Dedifferentiated amniotic fluid mesenchymal stem cell (primary cell): ENCODE measurements around the gene VKORC1L1.
"Not testable (repeated sequence)": the region's sequence is repeated elsewhere in the genome, so short reads cannot be mapped to it uniquely, and the experiment has no call there.

ENCODE experiments used
- DNase-seq: peaks from one replicate; pipeline ENCODE4 v3.0.0-alpha.2; 2016; ENCODE audit errors: extremely low spot score

The VKORC1L1 gene

DNA sequence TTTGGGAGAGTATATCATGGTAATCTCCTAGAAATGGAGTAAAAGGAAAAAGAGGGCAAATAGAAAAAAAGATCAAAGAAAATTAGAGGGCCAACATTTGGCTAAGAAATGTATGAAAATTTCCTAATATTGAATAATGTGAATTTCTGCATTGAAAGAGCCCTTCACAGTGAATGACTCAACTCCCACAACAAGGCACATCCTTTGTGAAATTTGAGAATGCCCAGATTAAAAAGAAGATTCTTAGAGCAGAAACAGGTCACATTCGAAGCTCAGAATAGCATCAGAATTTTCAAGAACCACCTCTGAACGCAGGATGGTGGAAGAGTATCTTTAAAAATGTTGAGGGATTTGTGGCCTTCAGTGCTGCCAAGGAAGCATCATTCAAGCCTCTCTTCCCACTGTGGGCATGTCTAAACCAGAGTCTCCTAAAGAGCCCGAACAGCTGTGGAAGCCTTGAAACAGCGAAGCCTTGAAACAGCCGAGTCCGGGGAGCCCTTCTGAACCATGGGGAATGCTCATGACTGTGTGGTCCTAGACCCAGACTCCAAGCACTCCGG is 65.5 kb downstream of the VKORC1L1 start:
- DNase-seq: no peak

DNA sequence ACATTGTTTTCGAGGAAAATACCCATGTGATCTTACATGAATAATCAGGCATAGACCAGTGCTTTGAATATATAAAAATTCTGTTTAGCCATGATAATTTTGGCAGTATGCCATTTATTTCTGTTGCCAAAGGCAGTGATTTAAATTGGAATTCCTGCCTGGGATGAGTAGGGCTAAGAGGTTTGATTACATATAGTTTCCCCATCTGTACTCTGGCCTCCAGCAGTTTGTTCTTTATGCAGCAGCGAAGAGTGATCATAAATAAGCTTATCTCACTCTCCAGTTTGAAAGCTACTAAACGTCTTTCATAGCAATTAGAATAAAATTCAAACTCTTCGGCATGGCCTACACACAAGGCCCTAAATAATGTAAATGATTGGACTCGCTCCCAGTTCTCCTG is 72.9 kb downstream of the VKORC1L1 start:
- DNase-seq: not testable (repeated sequence)

DNA sequence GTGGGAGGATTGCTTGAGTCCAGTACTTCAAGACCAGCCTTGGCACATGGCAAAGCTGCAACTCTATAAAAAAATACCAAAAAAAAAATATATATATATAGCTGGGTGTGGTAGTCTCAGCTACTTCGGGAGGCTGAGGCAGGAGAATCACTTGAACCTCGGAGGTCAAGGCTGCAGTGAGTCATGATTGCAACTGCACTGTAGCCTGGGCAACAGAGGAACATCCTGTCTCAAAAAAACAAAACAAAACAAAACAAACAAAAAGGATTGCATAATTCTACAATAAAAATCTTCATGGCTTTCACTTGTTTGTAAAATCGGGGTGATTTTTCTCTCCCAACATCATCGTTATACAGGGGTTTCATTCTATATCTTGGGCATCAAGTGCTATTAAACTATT is 74.0 kb downstream of the VKORC1L1 start:
- DNase-seq: no peak

DNA sequence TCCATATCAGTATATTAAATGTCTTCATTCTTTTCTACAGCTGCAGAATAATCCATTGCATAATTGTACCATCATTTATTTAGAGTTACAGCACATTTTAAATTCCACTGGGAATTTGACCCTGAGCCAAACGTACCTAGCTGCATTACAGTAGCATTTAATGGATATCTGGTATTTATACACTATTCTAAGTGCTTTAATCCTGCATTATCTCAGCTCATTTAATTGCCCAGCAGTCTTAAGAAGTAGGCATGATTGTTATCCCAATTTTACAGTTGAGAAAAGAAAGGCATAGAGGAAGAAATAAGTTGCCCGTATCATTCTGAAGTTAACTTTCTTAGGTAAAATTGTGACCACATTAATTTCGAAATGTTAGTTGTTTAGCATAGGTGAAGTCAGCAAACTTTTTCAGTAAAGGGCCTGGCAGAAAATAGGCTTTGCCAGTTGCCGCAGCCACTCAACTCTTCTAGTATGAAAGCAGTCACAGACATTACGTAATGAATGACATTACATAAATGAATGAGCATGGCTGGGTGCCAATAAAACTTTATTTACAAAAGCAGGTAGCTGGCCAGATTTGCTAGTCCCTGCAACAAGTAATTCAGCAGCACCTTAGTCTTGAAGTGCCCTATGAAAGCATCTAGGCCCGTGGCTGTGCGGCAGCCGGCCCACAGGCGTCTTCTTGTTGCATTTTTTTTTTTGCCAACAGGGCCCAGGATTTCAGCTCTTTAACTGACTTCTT is 79.1 kb downstream of the VKORC1L1 start:
- DNase-seq: no peak

DNA sequence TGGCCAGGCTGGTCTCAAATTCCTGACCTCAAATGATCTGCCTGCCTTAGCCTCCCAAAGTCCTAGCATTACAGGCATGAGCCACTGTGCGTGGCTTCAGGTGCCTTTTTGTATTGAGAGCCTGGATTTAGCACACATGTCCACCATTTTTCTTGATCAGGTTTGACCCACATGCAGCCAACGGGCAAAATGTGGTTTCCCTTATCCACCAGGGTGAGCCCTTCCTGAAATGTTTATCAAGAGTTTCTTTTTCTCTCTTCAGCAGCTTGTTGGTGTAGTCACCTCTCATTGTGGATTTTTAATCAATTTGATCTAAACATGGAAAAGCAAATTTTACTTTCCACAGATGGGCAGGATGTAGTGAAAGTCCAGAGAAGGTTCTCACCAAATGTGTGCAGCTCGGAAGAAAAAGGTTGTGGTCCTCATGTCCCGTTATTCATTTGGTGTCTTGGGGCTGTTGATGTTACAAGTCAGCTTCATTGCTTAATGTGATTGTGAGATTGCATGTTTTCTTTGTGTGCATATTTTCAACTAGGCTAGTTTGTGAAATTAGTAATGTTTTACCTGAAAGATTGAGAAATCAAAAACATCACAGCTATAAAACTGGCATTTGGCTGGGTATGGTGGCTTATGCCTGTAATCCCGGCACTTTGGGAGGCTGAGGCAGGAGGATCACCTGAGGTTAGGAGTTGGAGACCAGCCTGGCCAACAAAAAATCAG is 80.3 kb downstream of the VKORC1L1 start:
- no peak for DNase-seq

DNA sequence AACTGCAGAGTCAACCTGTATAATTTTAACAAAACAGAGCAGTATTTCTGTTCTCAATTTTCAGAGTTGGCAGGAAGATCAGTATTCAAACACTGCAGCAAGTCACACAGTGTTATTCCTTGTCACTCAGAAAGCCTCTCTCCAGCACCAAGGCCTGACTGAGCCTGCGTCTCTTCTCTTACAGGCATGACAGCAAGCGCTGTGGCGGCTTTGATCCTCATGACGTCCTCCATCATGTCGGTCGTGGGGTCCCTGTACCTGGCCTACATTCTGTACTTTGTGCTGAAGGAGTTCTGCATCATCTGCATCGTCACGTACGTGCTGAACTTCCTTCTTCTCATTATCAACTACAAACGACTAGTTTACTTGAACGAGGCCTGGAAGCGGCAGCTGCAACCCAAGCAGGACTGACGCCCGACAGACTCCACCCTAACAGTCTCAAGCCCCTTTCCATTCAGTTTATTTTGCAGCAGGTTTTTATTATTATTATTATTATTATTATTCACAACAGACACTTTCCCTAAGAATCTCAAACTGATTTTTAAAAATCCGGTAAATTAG is 81.1 kb downstream of the VKORC1L1 start:
- no peak for DNase-seq

DNA sequence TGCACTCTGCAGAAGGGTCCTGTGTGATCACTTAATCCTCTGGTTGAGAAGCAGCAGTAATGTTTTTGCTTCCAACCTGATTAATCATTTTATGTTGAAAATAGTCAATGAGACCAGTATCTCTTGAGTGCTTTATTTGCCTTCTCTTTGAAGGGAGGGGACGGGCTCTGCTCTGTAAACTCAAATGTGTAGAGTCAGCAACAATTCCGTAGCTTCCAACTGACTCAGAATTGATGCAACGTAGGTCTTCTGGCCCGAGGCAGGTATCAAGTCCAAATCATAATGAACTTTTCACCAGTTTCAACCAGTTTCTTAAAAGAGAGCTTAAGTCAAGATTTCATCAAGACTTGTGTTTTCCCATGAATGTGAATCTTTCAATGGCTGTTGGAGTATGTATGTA is 82.8 kb downstream of the VKORC1L1 start:
- DNase-seq: no peak

DNA sequence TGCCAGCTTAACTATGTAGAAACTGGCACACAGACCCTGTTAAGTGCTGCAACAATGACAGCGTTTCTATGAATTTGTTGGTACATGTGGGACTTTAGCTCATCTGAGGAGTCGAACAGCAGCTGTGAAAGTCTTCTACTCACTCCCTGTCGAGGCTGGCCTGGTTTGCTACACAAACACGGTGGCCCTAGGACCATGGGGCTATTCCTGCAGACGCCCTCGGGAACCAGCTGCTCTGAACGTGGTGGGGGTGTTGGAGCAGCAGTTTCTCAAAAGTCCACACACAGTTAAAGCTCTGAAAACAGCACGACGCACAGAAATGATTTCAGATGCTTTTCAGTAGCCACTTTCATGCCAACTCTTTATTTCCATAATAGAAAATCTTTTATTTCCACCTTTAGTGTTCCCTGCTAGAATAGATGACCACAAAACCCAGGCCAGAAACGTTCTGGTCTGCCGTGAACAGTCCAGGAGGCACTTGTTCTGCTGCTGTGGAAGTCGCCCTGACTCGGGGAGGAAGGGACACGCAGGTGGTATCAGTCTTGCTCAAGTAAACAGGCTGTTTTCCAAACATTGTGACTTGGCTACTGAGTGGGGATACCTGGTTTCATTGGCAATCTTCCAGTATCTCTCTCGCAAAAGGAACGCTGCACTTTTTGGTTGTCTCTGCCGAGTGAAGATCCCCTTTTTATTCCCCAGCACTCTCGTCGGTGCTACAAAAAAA is 87.6 kb downstream of the VKORC1L1 start:
- no peak for DNase-seq

DNA sequence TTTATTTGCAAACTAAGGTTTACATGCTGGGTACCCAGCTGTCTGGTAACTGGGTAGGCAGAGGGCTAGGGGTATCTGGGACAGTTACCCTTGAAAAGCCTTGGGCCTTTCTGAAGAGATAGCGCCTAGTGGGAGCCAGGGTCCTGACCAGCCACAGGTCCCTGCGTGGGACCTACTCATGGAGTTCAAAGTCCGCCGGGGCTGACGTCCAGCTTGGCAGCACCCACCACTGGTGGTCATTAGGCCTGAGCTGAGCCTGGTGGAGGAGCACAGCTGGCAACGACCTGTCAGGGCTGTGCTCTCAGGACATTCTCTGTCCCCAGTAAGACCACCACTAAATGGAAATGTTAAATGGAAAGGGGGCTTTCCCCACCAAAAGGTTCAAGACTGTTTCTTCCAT is 89.2 kb downstream of the VKORC1L1 start:
- no peak for DNase-seq

DNA sequence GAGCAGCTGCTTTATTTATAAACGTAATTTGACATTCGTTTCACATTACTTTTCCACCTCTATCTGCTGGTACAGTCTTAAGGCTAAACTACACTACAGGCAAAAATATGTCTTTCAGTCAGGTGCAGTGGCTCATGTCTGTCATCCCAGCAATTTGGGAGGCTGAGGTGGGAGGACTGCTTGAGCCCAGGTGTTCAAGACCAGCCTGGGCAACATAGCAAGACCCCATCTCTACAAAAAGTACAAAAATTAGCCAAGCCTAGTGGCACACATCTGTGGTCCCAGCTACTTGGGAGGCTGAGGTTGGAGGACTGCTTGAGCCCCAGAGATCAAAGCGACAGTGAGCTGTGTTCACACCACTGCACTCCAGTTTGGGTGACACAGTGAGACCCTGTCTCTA is 91.8 kb downstream of the VKORC1L1 start:
- not testable (repeated sequence) for DNase-seq

DNA sequence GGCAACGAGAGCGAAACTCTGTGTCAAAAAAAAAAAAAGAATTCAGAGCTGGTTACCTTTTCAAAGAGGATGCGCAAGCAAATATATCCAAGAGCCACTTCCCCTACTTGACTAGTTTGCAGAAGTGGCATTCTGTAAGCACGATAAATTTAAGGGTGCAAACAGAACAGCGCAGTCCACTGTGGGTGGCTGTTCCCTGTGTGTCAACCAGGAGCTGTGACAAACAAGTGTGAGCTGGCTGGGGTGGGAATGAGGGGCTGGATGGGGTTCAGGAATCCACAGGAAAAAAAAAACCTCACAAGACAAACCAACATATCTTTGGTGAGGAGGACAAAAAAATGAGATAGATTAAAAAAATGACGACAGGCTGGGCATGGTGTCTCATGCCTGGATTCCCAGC is 93.3 kb downstream of the VKORC1L1 start:
- no peak for DNase-seq

DNA sequence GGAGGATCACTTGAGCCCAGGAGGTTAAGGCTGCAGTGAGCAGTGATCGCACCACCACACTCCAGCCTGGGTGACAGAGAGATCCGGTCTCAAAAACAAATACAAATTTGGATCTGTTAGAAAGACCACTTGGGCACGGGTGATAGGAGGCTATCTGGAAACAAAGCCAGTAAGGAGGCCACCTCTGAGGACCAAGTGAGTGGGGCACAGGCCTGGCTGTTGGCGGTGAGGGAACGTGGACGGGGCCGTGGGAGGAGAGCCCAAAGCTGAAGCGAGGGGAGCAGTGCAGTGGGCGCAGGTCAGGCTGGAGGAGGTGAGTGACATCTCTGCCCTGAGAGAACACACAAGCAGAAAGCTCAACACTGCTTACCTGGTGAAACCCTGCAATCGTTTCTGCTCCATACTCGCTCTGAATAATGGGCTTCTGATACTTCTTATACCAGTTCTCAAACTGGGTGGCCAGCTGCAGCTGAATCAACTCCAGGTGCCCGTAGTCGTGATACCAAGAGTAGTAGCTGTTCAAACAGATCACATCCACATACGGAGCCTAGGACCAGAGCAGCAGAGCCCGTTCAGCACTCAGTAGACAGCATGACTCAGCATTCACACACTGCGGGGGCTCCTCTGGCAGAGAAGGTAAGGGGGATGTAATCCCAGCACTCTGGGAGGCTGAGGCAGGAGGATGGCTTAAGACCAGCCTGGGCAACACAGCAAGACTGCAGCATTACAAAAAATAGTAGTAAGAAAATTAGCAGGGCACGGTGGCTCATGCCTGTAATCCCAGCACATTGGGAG is 94.7 kb downstream of the VKORC1L1 start:
- DNase-seq: no peak

DNA sequence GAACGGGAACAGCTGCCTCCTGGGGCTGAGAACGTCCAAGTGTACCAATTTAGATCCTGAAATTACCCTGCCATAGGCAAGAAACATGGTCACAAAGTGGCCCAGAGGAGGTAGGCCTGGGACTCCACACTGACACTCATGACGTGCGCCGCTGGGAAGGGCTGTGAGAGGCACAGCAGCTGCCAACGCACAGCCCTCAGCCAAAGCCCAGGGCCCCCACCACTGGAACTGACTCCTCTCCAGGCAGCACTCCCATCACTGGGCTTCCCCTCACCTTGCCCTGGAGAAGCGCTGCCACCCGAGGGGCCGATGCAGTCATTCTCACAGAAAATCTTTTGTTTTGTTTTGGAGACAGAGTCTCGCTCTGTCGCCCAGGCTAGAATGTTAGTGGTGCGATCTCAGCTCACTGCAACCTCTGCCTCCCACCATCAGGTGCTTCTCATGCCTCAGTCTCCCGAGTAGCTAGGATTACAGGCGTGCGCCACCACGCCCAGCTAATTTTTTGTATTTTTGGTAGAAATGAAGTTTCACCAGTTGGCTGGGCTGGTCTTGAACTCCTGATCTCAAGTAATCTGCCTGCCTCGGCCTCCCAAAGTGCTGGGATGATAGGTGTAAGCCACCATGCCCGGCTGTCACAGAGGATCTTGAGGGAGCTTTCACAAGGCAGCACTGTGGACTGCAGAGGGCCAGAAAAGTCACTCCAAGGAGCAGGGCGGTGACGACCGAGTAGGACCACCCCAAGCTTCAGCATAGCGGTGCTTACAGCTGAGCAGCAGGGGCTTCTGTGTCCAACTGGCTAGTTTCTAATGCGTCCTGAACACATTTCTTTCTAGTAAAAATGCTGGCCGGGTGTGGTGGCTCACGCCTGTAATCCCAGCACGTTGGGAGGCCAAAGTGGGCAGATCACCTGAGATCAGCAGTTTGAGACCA is 95.6 kb downstream of the VKORC1L1 start:
- no peak for DNase-seq

DNA sequence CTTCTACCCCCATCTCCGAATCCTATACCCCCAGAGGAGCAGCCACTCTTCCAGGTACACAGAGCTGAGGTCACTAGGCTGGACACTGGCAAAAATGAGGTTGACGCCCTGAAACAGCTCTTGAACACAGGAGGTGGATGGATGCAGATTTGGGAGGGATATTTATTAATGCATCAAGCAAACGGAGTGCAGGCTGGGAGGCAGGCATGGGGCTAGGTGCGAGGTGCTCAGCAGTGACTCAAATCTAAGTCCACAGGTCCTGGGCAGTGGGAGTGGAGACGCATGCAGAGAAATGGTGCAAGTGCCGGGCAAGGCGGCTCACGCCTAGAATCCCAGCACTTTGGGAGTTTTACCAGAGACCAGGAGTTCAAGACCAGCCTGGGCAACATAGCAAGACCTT is 98.1 kb downstream of the VKORC1L1 start:
- no peak for DNase-seq

DNA sequence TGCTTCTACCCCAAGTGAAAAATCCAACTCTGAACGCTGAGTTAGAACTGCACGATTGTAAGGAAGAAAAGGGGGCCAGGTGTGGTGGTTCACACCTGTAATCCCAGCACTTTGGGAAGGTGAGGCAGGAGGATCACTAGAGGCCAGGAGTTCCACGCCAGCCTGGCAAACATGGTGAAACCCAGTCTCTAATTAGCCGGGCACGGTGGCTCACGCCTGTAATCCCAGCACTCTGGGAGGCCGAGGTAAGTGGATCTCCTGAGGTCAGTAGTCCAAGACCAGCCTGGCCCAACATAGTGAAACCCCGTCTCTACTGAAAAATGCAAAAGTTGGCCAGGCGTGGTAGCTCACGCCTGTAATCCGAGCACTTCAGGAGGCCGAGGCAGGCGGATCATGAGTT is 100.1 kb downstream of the VKORC1L1 start:
- no peak for DNase-seq

DNA sequence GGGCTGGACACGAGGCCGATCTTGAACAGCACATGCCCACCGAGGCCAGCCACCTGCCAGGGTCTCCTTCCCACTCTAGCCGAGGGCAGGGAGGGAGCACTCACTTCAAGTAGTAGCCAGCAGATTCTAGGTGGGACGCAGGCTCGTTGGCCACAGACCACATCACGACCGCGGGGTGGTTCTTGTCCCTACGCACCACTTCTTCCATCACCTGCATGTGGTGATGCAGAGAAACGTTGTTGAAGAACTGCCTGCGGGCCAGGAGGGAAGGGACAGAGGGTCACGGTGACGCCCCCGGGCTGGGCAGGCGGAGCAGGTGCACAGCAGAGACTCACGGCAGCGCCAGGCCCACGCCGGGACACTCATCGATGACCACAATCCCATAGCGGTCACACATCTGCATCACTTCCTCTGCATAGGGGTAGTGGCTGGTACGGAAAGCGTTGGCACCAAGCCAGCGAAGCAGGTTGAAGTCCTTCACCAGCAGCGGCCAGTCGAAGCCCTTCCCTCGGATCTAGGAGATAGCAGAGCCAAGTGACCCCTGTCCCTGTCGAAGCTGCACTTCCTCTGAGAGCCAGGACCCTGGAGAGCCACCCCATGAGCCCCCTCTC is 101.4 kb downstream of the VKORC1L1 start:
- DNase-seq: no peak

DNA sequence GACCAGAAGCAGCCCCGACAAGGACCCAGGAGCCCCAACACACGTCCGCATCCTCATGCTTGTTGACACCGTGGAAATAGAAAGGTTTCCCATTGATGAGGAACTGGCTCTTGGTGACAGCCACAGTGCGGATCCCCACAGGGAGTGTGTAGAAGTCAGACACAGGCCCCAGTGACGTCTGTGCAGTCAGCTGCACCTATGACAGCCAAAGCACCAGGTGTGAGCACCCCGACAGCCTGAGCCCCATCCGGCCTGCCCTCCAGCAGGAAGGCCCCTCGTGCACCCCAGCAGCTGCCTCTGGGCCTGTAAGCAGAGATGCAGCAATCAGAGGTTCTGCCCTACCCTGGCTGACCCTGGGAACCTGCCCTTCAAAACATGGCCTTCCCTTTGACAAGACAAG is 102.0 kb downstream of the VKORC1L1 start:
- no peak for DNase-seq

DNA sequence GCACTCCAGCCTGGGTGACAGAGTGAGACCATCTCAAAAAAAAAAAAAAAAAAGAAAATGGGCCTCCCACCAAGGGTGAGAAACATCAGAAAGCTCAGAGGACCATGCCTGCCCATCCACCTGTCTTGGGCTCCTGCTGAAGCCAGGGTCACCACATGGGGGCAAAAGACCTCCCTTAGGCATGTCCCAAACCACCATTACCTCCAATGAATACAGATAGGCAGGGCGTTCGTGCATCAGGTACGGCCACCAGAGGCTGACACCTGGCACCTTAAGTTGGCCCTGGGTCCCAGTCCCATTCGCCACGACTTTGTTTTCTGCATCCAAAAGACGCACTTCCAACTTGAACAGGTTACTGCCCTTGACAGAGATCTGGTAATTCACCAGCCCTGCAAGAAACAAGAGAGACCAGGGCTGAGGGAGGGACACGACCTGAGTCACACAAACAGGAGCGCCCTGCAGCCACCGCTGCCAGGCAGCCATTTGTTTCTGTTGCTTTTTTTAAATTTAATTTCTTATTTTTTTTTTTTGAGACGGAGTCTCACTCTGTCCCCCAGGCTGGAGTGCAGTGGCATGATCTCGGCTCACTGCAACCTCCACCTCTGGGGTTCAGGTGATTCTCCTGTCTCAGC is 103.1 kb downstream of the VKORC1L1 start:
- DNase-seq: no peak

DNA sequence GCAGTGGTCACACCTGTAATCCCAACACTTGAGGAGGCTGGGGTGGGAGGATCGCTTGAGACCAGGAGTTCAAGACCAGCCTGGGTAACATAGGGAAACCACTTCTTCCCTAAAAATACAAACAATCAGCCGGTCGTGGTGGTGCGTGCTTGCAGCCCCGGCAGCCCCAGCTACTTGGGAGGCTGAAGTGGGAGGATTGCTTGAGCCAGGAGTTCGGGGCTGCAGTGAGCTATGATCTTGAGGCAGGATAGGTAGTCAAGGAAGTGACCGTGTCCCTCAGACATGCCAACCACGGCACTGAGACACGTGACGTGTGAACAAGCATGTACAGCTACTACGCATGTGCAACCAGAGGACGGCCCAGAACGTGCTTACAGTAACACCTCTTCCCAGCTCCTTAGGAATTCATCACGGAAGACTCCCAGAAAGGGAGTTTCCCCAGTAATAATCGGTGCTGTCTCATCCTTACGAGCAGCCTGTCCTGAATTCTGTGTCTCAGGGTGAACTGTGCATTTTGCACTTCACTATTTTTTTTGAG is 103.9 kb downstream of the VKORC1L1 start:
- DNase-seq: no peak
